ENCODE results near the gene ADGRG7.

The ADGRG7 gene

GRCh38 chr3:100682056-100682853, 72.9 kb downstream of the ADGRG7 start:
- Histone ChIP-seq H3K4me3 (ENCODE audit: low read depth, low read length) (no peak overlapping the region), H3K9ac (ENCODE audit: low read length) (no peak overlapping the region), H3K4me1 (ENCODE audit: control insufficient read depth, insufficient read depth, low read length) (no peaks in the 10 kb centered on the region)

GRCh38 chr3:100682854-100683760, 73.7 kb downstream of the ADGRG7 start:
- H3K4me1 ChIP-seq (ENCODE audit: control insufficient read depth, insufficient read depth, low read length): no peaks in the 10 kb centered on the region
- H3K27me3 ChIP-seq (ENCODE audit: control insufficient read depth, insufficient read depth, low read length): no peaks in the 10 kb centered on the region
- H3K9me3 ChIP-seq (ENCODE audit: control insufficient read depth, insufficient read depth, low read depth, low read length): no peaks in the 10 kb centered on the region
- no peak overlapping the region for H3K9ac ChIP-seq (ENCODE audit: low read length)
- H3K4me3 ChIP-seq (ENCODE audit: low read depth, low read length): no peak overlapping the region
- H3K27ac ChIP-seq (ENCODE audit: low read depth, low read length): no peak overlapping the region
- H3K36me3 ChIP-seq (ENCODE audit: control insufficient read depth, insufficient read depth, low read length): no peaks in the 10 kb centered on the region

More at GRCh38 chr3:100682056-100682853, 72.9 kb downstream of the ADGRG7 start:
- H3K27ac ChIP-seq (ENCODE audit: low read depth, low read length): no peak overlapping the region
- no peaks in the 10 kb centered on the region for H3K9me3 ChIP-seq (ENCODE audit: control insufficient read depth, insufficient read depth, low read depth, low read length)
- no peaks in the 10 kb centered on the region for H3K27me3 ChIP-seq (ENCODE audit: control insufficient read depth, insufficient read depth, low read length)
- no peaks in the 10 kb centered on the region for H3K36me3 ChIP-seq (ENCODE audit: control insufficient read depth, insufficient read depth, low read length)

GRCh38 chr3:100693225-100693624, 83.8 kb downstream of the ADGRG7 start:
- Histone ChIP-seq H3K36me3 (ENCODE audit: control insufficient read depth, insufficient read depth, low read length) (no peaks in the 10 kb centered on the region), H3K27ac (ENCODE audit: low read depth, low read length) (no peak overlapping the region), H3K9me3 (ENCODE audit: control insufficient read depth, insufficient read depth, low read depth, low read length) (peaks cover 4% of the 10 kb centered on the region; the same call in 1 of the 2 replicates), H3K4me3 (ENCODE audit: low read depth, low read length) (no peak overlapping the region), H3K4me1 (ENCODE audit: control insufficient read depth, insufficient read depth, low read length) (no peaks in the 10 kb centered on the region), H3K27me3 (ENCODE audit: control insufficient read depth, insufficient read depth, low read length) (no peaks in the 10 kb centered on the region), H3K9ac (ENCODE audit: low read length) (no peak overlapping the region)

- Histone ChIP-seq H3K4me3 (ENCODE audit: low read depth, low read length) (no peak overlapping the region), H3K27ac (ENCODE audit: low read depth, low read length) (no peak overlapping the region), H3K27me3 (ENCODE audit: control insufficient read depth, insufficient read depth, low read length) (no peaks in the 10 kb centered on the region), H3K9ac (ENCODE audit: low read length) (no peak overlapping the region), H3K36me3 (ENCODE audit: control insufficient read depth, insufficient read depth, low read length) (no peaks in the 10 kb centered on the region), H3K9me3 (ENCODE audit: control insufficient read depth, insufficient read depth, low read depth, low read length) (peaks cover 4% of the 10 kb centered on the region; the same call in 1 of the 2 replicates), H3K4me1 (ENCODE audit: control insufficient read depth, insufficient read depth, low read length) (no peaks in the 10 kb centered on the region)
Measured at GRCh38 chr3:100695696-100696095, 86.3 kb downstream of the ADGRG7 start.

- Histone ChIP-seq H3K4me3 (ENCODE audit: low read depth, low read length) (no peak overlapping the region), H3K27ac (ENCODE audit: low read depth, low read length) (no peak overlapping the region), H3K9me3 (ENCODE audit: control insufficient read depth, insufficient read depth, low read depth, low read length) (peaks cover 4% of the 10 kb centered on the region; the same call in 1 of the 2 replicates), H3K27me3 (ENCODE audit: control insufficient read depth, insufficient read depth, low read length) (no peaks in the 10 kb centered on the region), H3K9ac (ENCODE audit: low read length) (no peak overlapping the region), H3K36me3 (ENCODE audit: control insufficient read depth, insufficient read depth, low read length) (no peaks in the 10 kb centered on the region), H3K4me1 (ENCODE audit: control insufficient read depth, insufficient read depth, low read length) (no peaks in the 10 kb centered on the region)
Measured at GRCh38 chr3:100696161-100696560, 86.8 kb downstream of the ADGRG7 start.

GRCh38 chr3:100697172-100697571, 87.8 kb downstream of the ADGRG7 start:
- H3K4me1 ChIP-seq (ENCODE audit: control insufficient read depth, insufficient read depth, low read length): no peaks in the 10 kb centered on the region
- H3K27me3 ChIP-seq (ENCODE audit: control insufficient read depth, insufficient read depth, low read length): no peaks in the 10 kb centered on the region
- H3K36me3 ChIP-seq (ENCODE audit: control insufficient read depth, insufficient read depth, low read length): no peaks in the 10 kb centered on the region
- peaks cover 4% of the 10 kb centered on the region; the same call in 1 of the 2 replicates for H3K9me3 ChIP-seq (ENCODE audit: control insufficient read depth, insufficient read depth, low read depth, low read length)
- H3K4me3 ChIP-seq (ENCODE audit: low read depth, low read length): no peak overlapping the region
- no peak overlapping the region for H3K9ac ChIP-seq (ENCODE audit: low read length)
- no peak overlapping the region for H3K27ac ChIP-seq (ENCODE audit: low read depth, low read length)

- H3K27me3 ChIP-seq (ENCODE audit: control insufficient read depth, insufficient read depth, low read length): no peaks in the 10 kb centered on the region
- no peak overlapping the region for H3K4me3 ChIP-seq (ENCODE audit: low read depth, low read length)
- H3K36me3 ChIP-seq (ENCODE audit: control insufficient read depth, insufficient read depth, low read length): no peaks in the 10 kb centered on the region
- H3K9ac ChIP-seq (ENCODE audit: low read length): no peak overlapping the region
- no peaks in the 10 kb centered on the region for H3K4me1 ChIP-seq (ENCODE audit: control insufficient read depth, insufficient read depth, low read length)
- H3K27ac ChIP-seq (ENCODE audit: low read depth, low read length): no peak overlapping the region
- H3K9me3 ChIP-seq (ENCODE audit: control insufficient read depth, insufficient read depth, low read depth, low read length): peaks cover 4% of the 10 kb centered on the region; the same call in 1 of the 2 replicates
Measured at GRCh38 chr3:100697723-100698285, 88.4 kb downstream of the ADGRG7 start.

- H3K27ac ChIP-seq (ENCODE audit: low read depth, low read length): no peak overlapping the region
- H3K9me3 ChIP-seq (ENCODE audit: control insufficient read depth, insufficient read depth, low read depth, low read length): peaks cover 4% of the 10 kb centered on the region; the same call in 1 of the 2 replicates
- H3K36me3 ChIP-seq (ENCODE audit: control insufficient read depth, insufficient read depth, low read length): no peaks in the 10 kb centered on the region
- no peak overlapping the region for H3K4me3 ChIP-seq (ENCODE audit: low read depth, low read length)
- no peaks in the 10 kb centered on the region for H3K27me3 ChIP-seq (ENCODE audit: control insufficient read depth, insufficient read depth, low read length)
- no peaks in the 10 kb centered on the region for H3K4me1 ChIP-seq (ENCODE audit: control insufficient read depth, insufficient read depth, low read length)
- no peak overlapping the region for H3K9ac ChIP-seq (ENCODE audit: low read length)
Measured at GRCh38 chr3:100698736-100699135, 89.3 kb downstream of the ADGRG7 start.

GRCh38 chr3:100700708-100701107, 91.3 kb downstream of the ADGRG7 start:
- H3K27ac ChIP-seq (ENCODE audit: low read depth, low read length): no peak overlapping the region
- H3K36me3 ChIP-seq (ENCODE audit: control insufficient read depth, insufficient read depth, low read length): no peaks in the 10 kb centered on the region
- no peak overlapping the region for H3K9ac ChIP-seq (ENCODE audit: low read length)
- H3K27me3 ChIP-seq (ENCODE audit: control insufficient read depth, insufficient read depth, low read length): peaks cover 4% of the 10 kb centered on the region
- peaks cover 4% of the 10 kb centered on the region; the same call in 1 of the 2 replicates for H3K9me3 ChIP-seq (ENCODE audit: control insufficient read depth, insufficient read depth, low read depth, low read length)
- no peaks in the 10 kb centered on the region for H3K4me1 ChIP-seq (ENCODE audit: control insufficient read depth, insufficient read depth, low read length)
- H3K4me3 ChIP-seq (ENCODE audit: low read depth, low read length): no peak overlapping the region

- Histone ChIP-seq H3K36me3 (ENCODE audit: control insufficient read depth, insufficient read depth, low read length) (no peaks in the 10 kb centered on the region), H3K4me1 (ENCODE audit: control insufficient read depth, insufficient read depth, low read length) (no peaks in the 10 kb centered on the region), H3K9me3 (ENCODE audit: control insufficient read depth, insufficient read depth, low read depth, low read length) (no peaks in the 10 kb centered on the region), H3K9ac (ENCODE audit: low read length) (no peak overlapping the region), H3K27ac (ENCODE audit: low read depth, low read length) (no peak overlapping the region), H3K4me3 (ENCODE audit: low read depth, low read length) (no peak overlapping the region), H3K27me3 (ENCODE audit: control insufficient read depth, insufficient read depth, low read length) (peaks cover 20% of the 10 kb centered on the region)
Measured at GRCh38 chr3:100702082-100702979, 92.9 kb downstream of the ADGRG7 start.

All from HUES6 (cell line).